HUES64 (cell line): Measurements from ENCODE around the gene MYO18B.

Source experiments
- H3K27ac ChIP-seq: 2 replicates; pipeline ENCODE4 v1.7.0; 2013; ENCODE audit warnings: low read depth, low read length, inconsistent platforms
- H3K27me3 ChIP-seq: 2 replicates; pipeline ENCODE4 v1.6.1; 2013; ENCODE audit warnings: mild to moderate bottlenecking, low read length; ENCODE audit not compliant: insufficient read depth
- H3K36me3 ChIP-seq: 2 replicates; pipeline ENCODE4 v1.6.1; 2013; ENCODE audit warnings: mild to moderate bottlenecking, low read length; ENCODE audit not compliant: insufficient read depth
- H3K4me1 ChIP-seq: 2 replicates; pipeline ENCODE4 v1.6.1; 2013; ENCODE audit warnings: mild to moderate bottlenecking, low read length, moderate library complexity; ENCODE audit not compliant: insufficient read depth
- H3K4me3 ChIP-seq: 2 replicates; pipeline ENCODE4 v1.5.1; 2013; ENCODE audit warnings: mild to moderate bottlenecking, low read length, moderate library complexity
- H3K9ac ChIP-seq: 2 replicates; pipeline ENCODE4 v1.6.1; 2013; ENCODE audit warnings: mild to moderate bottlenecking, low read depth, low read length
- H3K9me3 ChIP-seq: 2 replicates; pipeline ENCODE4 v1.6.1; 2013; ENCODE audit warnings: low read depth, low read length; ENCODE audit not compliant: insufficient read depth
- WGBS: fragments of 150-250, 120-280 bp; methylation state at CpG from one replicate; pipeline ENCODE4 v1.1.7; 2013; ENCODE audit warnings: missing lambda C conversion rate; 5-methylcytosine and 5-hydroxymethylcytosine counted together

Gene MYO18B

DNA sequence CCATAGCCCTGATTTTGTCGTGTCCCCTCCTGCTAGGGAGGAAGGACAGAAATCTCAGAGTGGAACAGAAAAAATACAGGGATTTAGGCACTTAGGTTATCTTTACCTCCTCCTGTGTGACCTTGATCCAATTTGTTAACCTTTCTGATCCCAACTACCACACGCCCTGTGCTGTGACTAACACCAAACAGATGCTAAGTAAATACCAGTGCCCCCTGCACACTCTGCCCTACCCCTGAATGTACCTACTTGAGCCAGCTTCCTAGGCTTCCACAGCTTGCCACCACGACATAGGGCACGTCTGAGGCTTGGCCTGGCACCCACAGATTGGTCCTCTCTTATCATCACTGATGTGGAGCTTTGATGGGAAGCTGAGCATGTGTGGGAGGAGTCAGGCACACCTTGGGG lies 9.2 kb downstream of the MYO18B start:
- Histone ChIP-seq H3K27me3 (no peaks in the 10 kb centered on the region), H3K27ac (no peak overlapping the region), H3K9me3 (no peaks in the 10 kb centered on the region), H3K4me1 (no peaks in the 10 kb centered on the region), H3K4me3 (no peak overlapping the region), H3K9ac (no peak overlapping the region), H3K36me3 (no peaks in the 10 kb centered on the region)
- 84% methylated on average over 4 of the region's 4 CpGs for WGBS

DNA sequence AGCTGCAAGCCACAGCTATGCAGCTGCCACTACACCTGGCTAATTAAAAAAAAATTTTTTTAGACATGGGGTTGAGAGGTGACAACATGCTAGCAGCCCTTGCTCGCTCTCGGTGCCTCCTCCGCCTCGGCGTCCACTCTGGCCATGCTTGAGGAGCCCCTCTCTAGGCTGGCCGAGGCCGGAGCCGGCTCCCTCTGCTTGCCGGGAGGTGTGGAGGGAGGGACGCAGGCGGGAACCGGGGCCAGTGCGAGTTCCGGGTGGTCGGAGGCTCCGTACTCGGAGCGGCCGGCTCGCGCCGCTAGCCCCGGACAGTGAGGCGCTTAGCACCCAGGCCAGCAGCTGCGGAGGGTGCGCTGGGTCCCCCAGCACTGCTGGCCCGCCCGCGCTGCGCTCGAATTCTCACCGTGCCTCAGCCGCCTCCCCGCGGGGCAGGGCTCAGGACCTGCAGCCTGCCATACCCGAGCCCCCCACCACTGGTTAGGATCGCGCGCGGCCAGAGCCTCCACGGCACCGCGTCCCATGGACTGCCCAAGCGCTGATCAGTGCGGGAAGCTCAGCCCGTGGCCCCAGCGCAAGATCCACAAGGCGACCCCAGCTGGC lies 10.7 kb downstream of the MYO18B start:
- Histone ChIP-seq H3K4me1 (no peaks in the 10 kb centered on the region), H3K27ac (no peak overlapping the region), H3K36me3 (no peaks in the 10 kb centered on the region), H3K27me3 (no peaks in the 10 kb centered on the region), H3K9ac (no peak overlapping the region), H3K9me3 (no peaks in the 10 kb centered on the region), H3K4me3 (no peak overlapping the region)
- WGBS, result 97% methylated on average over 48 of the region's 48 CpGs

DNA sequence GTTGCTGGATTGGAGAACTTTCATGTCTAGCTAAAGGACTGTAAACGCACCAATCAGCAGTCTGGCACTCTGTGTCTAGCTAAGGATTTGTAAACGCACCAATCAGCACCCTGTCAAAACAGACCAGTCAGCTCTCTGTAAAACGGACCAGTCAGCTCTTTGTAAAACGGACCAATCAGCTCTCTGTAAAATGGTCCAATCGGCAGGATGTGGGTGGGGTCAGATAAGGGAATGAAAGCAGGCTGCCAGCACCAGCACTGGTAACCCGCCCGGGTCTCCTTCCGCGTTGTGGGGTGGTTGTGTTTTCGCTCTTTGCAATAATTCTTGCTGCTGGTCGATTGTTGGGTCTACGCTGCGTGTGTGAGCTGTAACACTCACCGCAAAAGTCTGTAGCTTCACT lies 11.3 kb downstream of the MYO18B start:
- Histone ChIP-seq H3K36me3 (no peaks in the 10 kb centered on the region), H3K27me3 (no peaks in the 10 kb centered on the region), H3K4me3 (no peak overlapping the region), H3K9me3 (no peaks in the 10 kb centered on the region), H3K4me1 (no peaks in the 10 kb centered on the region), H3K9ac (no peak overlapping the region), H3K27ac (no peak overlapping the region)
- WGBS, result 95% methylated on average over 14 of the region's 14 CpGs

DNA sequence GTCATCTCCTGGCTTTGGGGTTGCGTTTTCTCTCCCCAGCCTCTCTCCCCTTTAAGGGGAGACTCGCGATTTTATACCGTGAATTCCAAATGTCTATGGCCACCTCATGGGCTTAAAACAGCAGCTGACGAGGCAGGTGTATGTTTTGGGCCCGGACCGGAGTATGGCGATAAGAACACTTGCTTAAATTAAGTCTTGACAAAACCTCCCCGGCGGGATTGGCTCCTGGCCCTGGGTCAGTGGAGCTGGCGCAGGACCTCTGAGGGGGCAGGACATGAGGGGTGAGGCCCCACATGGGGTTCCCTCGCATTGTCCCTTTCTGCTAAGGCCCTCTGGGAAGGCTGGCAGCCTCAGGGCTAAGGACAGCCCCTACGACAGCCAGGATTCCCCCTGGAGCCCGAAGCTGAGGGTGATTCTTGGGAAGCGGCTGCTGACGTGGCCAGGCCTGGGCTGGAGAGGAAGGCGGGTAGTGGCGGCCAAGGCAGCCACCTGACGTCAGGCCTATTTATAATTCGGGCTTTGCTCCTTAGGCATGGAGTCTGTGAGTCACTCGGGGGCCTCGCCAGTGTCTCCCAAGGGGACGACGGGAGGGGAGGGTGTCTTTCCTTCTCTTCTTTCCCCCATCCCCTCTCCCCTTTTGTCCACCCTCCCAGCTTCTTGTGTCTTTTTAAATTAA lies 12.7 kb downstream of the MYO18B start:
- no peaks in the 10 kb centered on the region for H3K36me3 ChIP-seq
- 90% methylated on average over 24 of the region's 24 CpGs for WGBS
- no peak overlapping the region for H3K27ac ChIP-seq

DNA sequence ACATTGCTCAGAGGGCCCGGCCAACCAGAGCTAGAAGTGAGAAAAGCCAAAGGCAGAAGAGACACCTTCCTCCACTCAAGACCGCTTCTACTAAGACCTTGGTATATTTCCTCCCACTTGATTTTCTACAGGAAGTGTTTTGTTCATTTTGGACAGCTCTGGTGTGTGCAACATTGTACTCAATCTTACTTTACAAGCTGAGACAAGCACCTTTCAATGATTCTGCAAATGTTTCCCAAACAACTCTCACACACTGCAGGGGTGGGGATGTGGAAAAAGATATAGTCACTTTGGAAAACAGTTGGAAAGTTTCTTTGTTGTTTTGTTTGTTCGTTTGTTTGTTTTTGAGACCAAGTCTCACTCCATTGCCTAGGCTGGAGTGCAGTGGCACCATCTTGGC lies 15.7 kb downstream of the MYO18B start:
- no peak overlapping the region for H3K27ac ChIP-seq
- WGBS, result 93% methylated on average over 3 of the region's 3 CpGs

More for the DNA sequence above, 12.7 kb downstream of the MYO18B start:
- Histone ChIP-seq H3K9ac (no peak overlapping the region), H3K9me3 (no peaks in the 10 kb centered on the region), H3K4me3 (no peak overlapping the region), H3K4me1 (no peaks in the 10 kb centered on the region), H3K27me3 (no peaks in the 10 kb centered on the region)

DNA sequence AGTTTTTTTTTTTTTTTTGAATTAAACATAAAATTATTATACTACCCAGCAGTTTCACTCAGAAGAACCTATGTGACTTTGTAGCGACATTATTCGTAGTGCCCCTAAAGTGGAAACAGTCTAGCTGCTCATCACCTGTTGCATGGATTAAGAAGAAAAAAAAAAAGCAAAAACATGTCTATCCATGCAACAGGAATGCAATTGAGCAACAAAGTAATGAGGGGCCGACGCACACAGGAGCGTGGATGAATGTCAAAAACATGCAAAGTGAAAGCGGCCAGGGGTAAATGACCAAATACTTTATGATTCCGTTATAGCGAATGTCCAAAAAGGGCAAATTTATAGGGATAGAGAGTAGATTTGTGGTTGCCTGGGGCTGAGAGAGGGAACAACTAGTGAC lies 16.3 kb downstream of the MYO18B start:
- Histone ChIP-seq H3K9ac (no peak overlapping the region), H3K36me3 (no peaks in the 10 kb centered on the region), H3K9me3 (no peaks in the 10 kb centered on the region), H3K4me1 (no peaks in the 10 kb centered on the region), H3K27me3 (no peaks in the 10 kb centered on the region), H3K27ac (no peak overlapping the region), H3K4me3 (no peak overlapping the region)
- WGBS, result 93% methylated on average over 8 of the region's 8 CpGs

More for the DNA sequence above, 15.7 kb downstream of the MYO18B start:
- Histone ChIP-seq H3K27me3 (no peaks in the 10 kb centered on the region), H3K4me3 (no peak overlapping the region), H3K9ac (no peak overlapping the region), H3K4me1 (no peaks in the 10 kb centered on the region), H3K9me3 (no peaks in the 10 kb centered on the region), H3K36me3 (no peaks in the 10 kb centered on the region)

DNA sequence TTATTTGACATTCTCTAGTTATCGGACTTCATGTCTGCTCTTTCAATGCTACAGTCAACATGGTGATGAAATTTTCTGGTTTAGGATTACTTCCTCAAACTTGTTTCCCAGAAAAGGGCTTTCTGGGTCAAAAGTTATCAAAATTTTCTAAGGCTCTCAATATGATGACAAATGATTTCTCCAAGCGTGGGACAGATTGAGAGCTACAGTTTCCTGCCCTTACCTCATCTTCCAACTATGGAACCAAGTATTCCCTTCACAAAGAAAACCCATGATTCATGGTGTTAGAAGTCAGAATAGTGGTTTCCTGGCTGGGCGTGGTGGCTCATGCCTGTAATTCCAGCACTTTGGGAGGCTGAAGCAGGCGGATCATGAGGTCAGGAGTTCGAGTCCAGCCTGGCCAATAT lies 17.8 kb downstream of the MYO18B start:
- Histone ChIP-seq H3K27ac (no peak overlapping the region), H3K9ac (no peak overlapping the region), H3K36me3 (no peaks in the 10 kb centered on the region), H3K4me1 (no peaks in the 10 kb centered on the region), H3K4me3 (no peak overlapping the region), H3K9me3 (no peaks in the 10 kb centered on the region), H3K27me3 (no peaks in the 10 kb centered on the region)
- 92% methylated on average over 5 of the region's 5 CpGs for WGBS

DNA sequence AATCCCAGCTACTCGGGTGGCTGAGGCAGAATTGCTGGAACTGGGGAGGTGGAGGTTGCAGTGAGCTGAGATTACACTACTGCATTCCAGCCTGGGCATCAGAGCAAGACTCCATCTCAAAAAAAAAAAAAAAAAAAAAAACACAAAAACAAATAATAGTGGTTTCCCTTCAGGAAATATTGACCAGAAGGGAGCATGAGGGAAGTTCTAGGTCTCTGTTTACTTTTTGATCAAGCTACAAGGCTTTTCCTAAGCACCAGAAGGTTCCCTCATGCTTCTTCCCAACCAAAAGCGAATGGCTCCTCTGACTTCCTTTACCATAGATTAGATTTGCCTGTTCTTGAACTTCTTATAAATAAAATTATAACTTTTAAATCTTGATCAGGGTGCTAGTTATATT lies 18.3 kb downstream of the MYO18B start:
- Histone ChIP-seq H3K27ac (no peak overlapping the region), H3K36me3 (no peaks in the 10 kb centered on the region), H3K9ac (no peak overlapping the region), H3K27me3 (no peaks in the 10 kb centered on the region), H3K4me3 (no peak overlapping the region), H3K4me1 (no peaks in the 10 kb centered on the region), H3K9me3 (no peaks in the 10 kb centered on the region)
- 90% methylated on average over 2 of the region's 2 CpGs for whole genome bisulfite sequencing

DNA sequence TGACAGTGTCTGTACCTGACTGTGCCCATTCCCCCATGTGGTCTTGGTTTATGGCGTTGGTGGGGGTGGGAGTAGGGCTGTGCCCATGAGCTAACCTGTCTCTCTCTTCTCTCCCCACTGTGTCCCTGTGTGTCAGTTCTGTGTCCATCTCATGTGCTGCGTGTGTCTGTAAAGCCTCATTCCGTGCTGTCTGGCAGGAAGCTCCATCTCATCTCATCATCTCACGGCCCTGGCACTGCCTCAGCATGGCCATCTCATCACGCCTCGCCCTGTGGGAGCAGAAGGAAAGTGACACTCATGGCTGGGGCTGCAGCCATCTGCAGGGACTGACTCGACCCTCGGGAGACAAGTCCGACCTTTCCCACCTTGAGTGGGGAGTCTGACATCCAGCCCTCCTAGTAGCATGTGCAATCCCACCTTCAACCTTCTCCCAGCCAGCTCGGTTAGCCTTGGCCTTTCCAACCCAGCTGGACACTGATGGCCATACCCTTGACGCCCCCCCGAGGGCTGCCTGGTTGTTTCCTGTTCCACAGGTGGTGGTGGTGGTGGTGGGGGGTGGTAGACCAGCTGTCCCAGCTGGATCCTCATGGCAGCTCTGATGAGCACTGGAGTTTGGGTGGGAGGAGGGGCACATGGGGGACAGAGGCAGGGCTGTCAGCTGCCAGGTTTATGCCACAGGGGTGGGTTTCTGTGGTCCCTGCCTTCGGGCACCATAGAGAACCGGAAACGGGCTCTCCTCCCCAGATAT lies 19.0 kb downstream of the MYO18B start:
- Histone ChIP-seq H3K4me3 (no peak overlapping the region), H3K27me3 (no peaks in the 10 kb centered on the region), H3K9ac (no peak overlapping the region), H3K36me3 (no peaks in the 10 kb centered on the region), H3K27ac (no peak overlapping the region), H3K9me3 (0 out of 2 replicates have a peak, but pooled peaks cover 1% of the 10 kb centered on the region), H3K4me1 (no peaks in the 10 kb centered on the region)
- WGBS, result 87% methylated on average over 14 of the region's 15 CpGs

DNA sequence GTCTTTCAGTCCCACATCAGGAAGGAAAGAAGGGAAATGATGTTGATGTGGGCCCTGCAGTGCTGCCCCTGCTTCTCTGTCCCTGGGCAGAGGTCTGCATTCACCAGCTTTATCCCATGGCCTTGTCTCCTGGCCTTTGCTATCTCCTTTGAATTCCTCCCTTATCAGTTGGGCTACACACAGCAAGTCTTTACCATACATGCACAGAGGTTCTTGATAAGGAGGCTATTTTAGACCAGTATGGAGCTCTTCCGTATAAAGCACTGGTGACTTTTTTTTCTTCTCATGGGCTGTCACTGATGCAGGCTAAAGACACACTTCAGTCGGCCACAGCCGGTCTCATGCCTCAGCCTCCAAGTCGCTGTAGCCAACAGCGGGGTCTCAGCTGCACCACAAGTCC lies 20.2 kb downstream of the MYO18B start:
- Histone ChIP-seq H3K4me1 (no peaks in the 10 kb centered on the region), H3K9me3 (peaks cover 9% of the 10 kb centered on the region; the same call in 1 of the 2 replicates), H3K9ac (no peak overlapping the region), H3K27me3 (no peaks in the 10 kb centered on the region), H3K27ac (no peak overlapping the region), H3K4me3 (no peak overlapping the region), H3K36me3 (no peaks in the 10 kb centered on the region)
- 91% methylated on average over 5 of the region's 5 CpGs for WGBS

DNA sequence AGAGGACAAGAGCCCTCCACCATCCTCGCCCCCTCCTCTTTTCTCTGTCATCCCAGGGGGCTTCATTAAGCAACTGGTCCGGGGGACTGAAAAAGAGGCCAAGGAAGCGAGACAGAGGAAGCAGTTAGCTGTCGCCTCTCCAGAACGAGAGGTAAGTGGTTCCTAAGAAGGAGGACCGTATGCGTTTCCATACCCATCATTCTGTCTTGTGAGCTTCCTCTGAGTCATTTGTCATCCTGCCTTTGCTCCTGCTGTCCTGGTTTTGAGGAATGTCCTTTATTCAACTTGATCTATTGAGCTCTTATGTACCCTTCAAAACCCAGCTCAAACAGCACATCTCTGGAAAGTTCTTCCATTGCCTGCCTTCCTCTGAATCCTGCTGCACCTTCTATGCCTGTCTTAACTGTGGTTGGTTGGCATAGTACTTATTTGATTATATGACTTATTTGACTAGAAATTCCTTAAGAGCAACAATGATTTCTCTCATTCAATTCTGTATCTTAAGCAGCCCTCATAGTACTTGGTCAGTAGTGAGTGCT lies 21.3 kb downstream of the MYO18B start:
- 57% methylated on average over 7 of the region's 7 CpGs for WGBS
- Histone ChIP-seq H3K27ac (no peak overlapping the region), H3K36me3 (no peaks in the 10 kb centered on the region), H3K9ac (no peak overlapping the region), H3K9me3 (peaks cover 9% of the 10 kb centered on the region; the same call in 1 of the 2 replicates), H3K27me3 (no peaks in the 10 kb centered on the region), H3K4me1 (no peaks in the 10 kb centered on the region), H3K4me3 (no peak overlapping the region)
